Tongue (tissue), 2 donors: Measurements from ENCODE around the gene TSGA10. TPM values are rescaled to one million over a fixed set of nuclear protein-coding genes. Genes with fewer than 3 reads are reported as not detected.
A peak's percentile ranks its signal among the peaks of the same experiment; 100 is the strongest.
"Not testable (repeated sequence)": the region's sequence is repeated elsewhere in the genome, so short reads cannot be mapped to it uniquely, and the experiment has no call there.

ENCODE experiments used
- DNase-seq: peaks from one replicate; pipeline ENCODE4 v3.0.0-alpha.2; 2015
- total RNA-seq: library from RNA; depleted of rRNA; stranded (reverse); fragments of >200 nt; gene quantifications from one replicate; pipeline ENCODE4 v1.2.3, GENCODE V29; 2014

TSGA10 gene
- total RNA-seq, 1 donor from 2014 or later, result 2.9 TPM

- no peak for DNase-seq
Measured at GRCh38 chr2:99153921-99154604, 679 bp downstream of the TSGA10 start.

GRCh38 chr2:99152199-99152895 lies 2.4 kb downstream of the TSGA10 start:
- no peak for DNase-seq

- no peak for DNase-seq
Measured at GRCh38 chr2:99150706-99151105, 4.0 kb downstream of the TSGA10 start.

GRCh38 chr2:99141110-99142108 lies 13.3 kb downstream of the TSGA10 start, which contains the start of gene C2orf15:
Gene C2orf15, plus strand, starts transcription at chr2:99141707. Its CDS starts 8,852 bp downstream, at chr2:99150559.
- peak; percentile 97 for DNase-seq

- no peak for DNase-seq
Measured at GRCh38 chr2:99140860-99141109, 14.0 kb downstream of the TSGA10 start.

GRCh38 chr2:99140056-99140859 lies 14.5 kb downstream of the TSGA10 start:
- DNase-seq, result no peak

GRCh38 chr2:99139003-99139402 lies 15.7 kb downstream of the TSGA10 start:
- DNase-seq, result no peak

GRCh38 chr2:99135044-99135556 lies 19.6 kb downstream of the TSGA10 start:
- DNase-seq, result not testable (repeated sequence)

GRCh38 chr2:99127981-99128380 lies 26.8 kb downstream of the TSGA10 start:
- DNase-seq, result no peak

- no peak for DNase-seq
Measured at GRCh38 chr2:99112617-99113016, 42.1 kb downstream of the TSGA10 start.

GRCh38 chr2:99111945-99112344 lies 42.8 kb downstream of the TSGA10 start:
- DNase-seq, result no peak

- DNase-seq, result no peak
Measured at GRCh38 chr2:99111236-99111635, 43.5 kb downstream of the TSGA10 start.

- no peak for DNase-seq
Measured at GRCh38 chr2:99106913-99107312, 47.8 kb downstream of the TSGA10 start.

- DNase-seq, result no peak
Measured at GRCh38 chr2:99104006-99104405, 50.7 kb downstream of the TSGA10 start.

- peak; percentile 12 for DNase-seq
Measured at GRCh38 chr2:99101697-99102096, 53.0 kb downstream of the TSGA10 start.

GRCh38 chr2:99096728-99097127 lies 58.0 kb downstream of the TSGA10 start:
- no peak for DNase-seq

GRCh38 chr2:99088017-99088416 lies 66.7 kb downstream of the TSGA10 start:
- no peak for DNase-seq

GRCh38 chr2:99086385-99086784 lies 68.4 kb downstream of the TSGA10 start:
- DNase-seq, result no peak

GRCh38 chr2:99085421-99085820 lies 69.3 kb downstream of the TSGA10 start:
- DNase-seq, result no peak

GRCh38 chr2:99084256-99084655 lies 70.5 kb downstream of the TSGA10 start:
- no peak for DNase-seq

- DNase-seq, result no peak
Measured at GRCh38 chr2:99081891-99082290, 72.9 kb downstream of the TSGA10 start.

- DNase-seq, result no peak
Measured at GRCh38 chr2:99079226-99079625, 75.5 kb downstream of the TSGA10 start.
